Muscle of back (tissue), 11 donors: ENCODE data around the gene SLC12A8. TPM values are rescaled to one million over a fixed set of nuclear protein-coding genes. Genes with fewer than 3 reads are reported as not detected.
A peak's percentile ranks its signal among the peaks of the same experiment; 100 is the strongest.

Experiments
- DNase-seq, 3 donors: peaks; one replicate each; pipeline versions ENCODE4 v3.0.0 to v3.0.0-alpha.2; 2013
- polyA plus RNA-seq, 10 donors: library from polyadenylated mRNA; unstranded; fragments of 120-200 nt; gene quantifications; one replicate each; pipeline ENCODE4 v1.2.1, GENCODE V29; 2013; ENCODE audit not compliant: insufficient read length in 10 of 10

The SLC12A8 gene
- polyA plus RNA-seq, 10 donors = 0.38 to 1.4 (median 0.94) TPM

- peak in 2 of 3 donors; percentile 36 to 81 for DNase-seq
Observed at GRCh38 chr3:125055331-125055912, 157.1 kb downstream of the SLC12A8 start.

- peak; percentile 52 to 85 (median 57) for DNase-seq
Observed at GRCh38 chr3:125054449-125055329, 157.9 kb downstream of the SLC12A8 start.

DNA sequence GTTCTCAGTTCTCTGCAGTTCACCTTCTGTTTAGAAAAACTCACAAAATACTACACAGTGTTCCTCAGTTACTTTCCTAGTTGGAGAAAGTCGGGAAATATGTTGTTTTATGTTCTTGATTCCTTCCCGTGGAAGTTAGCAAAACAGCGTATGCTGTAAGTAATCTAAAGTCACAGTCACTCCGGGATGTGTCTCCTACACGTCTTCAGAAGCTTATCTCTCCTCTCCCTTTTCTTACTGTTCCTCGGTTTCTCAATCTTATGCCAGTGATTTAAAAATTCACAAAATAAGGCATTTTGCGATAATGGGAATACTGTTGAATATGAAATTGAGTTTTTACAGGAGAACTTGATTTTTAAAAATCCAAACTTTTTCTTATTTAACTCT, 158.5 kb downstream of the SLC12A8 start:
- no peak for DNase-seq

GRCh38 chr3:125053304-125053699, 159.2 kb downstream of the SLC12A8 start:
- no peak for DNase-seq

DNA sequence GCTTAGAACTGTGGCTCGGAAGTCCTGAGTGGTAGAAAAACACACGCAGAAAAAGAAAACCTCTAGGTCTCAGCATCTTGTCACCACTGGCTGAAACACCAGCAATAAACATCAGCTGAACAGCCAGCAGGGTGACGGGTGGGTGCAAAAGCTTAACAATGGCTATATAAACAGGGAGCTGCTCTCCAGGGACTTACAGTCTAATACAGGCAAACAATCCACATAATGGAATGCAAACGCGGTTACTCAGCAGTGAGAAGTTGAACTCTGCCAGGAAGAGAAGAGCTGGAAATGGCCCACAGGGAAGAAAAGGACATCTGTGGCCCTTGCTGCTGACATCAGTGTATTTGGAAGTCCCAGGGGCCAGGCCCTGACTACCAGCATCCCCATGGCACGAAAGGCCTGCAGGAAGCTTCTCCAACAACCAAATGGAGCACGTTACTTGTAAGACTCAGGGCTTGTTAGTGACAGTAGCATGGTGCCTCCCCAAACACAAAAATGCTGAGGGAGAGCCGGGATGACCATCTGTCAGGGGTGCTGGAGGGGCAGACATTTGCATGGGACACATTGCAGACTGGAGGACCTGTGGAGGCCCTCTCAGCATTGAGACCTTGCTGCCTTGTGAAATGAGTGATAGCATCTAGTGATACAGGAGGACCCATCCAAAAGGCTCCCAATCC, 159.8 kb downstream of the SLC12A8 start:
- peak in 2 of 3 donors; percentile 68 to 85 for DNase-seq

DNA sequence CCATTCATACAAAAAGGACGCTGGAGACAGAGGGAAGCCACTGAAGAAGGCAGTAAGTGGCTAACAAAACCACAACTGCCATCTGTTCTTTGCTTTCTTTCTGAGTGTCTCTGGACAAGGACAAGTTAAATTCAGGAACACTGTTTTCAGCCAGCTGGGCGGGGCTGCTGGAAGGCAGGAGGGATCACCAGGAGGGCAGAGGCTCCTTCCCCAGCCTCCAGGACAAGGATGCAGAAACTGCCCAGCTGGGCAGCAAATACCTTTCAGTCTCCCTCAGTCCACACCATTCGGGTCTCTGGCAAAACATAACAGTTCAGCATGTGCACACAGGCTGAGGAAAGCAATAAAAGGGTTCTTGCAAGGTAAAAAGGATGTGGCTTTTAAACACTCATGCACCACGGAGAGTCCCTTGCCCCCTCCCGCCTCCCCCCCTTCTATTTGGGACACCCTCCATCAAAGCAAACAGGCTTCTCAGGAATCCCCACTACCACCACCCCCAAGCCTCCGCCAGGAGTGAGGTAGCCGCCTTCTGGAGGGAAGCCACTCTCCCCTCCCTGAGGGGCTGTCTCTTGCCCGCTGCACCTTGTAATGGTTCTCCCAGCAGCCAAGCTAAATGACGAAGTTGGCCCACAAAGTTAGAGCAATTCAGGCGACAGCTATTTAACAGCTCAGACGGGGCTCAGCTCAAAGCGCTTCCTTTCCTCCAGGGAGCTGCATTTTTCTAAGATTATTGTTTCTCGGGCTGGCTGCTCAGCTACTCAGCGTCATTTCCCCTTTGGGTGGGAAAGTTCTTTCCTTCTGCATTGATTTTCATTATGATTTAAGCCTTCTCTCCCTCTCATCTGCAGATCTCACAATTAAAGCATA, 160.6 kb downstream of the SLC12A8 start:
- DNase-seq = peak; percentile 77 to 93 (median 83)

- no peak for DNase-seq
Observed at GRCh38 chr3:125051205-125051604, 161.3 kb downstream of the SLC12A8 start.

DNA sequence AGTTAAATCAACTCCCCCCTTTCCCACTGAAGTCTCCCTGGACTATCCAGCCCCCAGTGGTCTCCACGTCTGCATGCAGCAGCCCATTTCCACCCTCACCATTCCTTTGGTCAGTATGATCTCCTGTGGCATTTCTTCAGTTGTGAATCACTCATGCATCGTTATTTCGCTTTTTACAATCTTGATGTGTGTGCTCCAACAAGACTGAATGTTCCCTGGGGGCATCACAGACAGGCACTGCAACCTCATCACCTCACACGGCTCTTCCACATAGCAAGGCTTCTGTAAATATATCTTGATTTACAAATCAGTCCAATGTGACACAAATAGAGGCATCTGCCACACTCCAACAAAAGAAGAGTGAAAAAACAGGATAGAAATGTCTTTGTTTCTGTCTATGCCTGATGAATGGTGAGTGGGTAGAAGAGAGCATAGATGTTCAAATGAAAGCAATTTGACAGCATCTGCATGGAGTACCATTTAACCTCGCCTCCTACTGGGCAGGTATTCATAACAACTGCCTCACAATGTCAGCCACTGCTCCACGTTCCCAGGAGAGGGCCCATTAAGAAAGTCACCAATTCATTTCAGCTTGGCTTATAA, 162.0 kb downstream of the SLC12A8 start:
- DNase-seq = no peak

- no peak for DNase-seq
Observed at GRCh38 chr3:125048282-125048681, 164.3 kb downstream of the SLC12A8 start.

GRCh38 chr3:125045965-125046364, 166.6 kb downstream of the SLC12A8 start:
- peak in 1 of 3 donors; percentile 72 for DNase-seq

DNA sequence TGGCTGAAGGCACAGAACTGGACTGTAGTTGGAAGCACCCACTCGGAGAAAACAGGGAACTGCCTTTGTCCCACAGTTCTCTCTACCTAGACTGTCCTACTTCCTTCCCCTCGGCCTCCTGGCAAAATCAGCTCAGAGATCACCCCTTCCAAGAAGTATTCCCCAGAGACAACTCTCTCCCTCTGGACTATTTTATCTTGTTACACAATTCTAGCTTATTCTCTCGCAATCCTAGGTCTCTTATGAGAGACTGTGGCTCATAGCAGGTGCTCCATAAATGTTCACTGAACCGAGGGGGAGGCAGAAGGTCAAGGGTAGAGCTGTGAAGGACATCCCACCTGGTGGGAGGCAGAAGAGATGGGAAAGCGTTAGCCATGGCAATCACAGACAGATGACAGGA, 167.4 kb downstream of the SLC12A8 start:
- no peak for DNase-seq

- DNase-seq = peak in 2 of 3 donors; percentile 41 to 69
Observed at GRCh38 chr3:125043599-125044151, 168.9 kb downstream of the SLC12A8 start.

DNA sequence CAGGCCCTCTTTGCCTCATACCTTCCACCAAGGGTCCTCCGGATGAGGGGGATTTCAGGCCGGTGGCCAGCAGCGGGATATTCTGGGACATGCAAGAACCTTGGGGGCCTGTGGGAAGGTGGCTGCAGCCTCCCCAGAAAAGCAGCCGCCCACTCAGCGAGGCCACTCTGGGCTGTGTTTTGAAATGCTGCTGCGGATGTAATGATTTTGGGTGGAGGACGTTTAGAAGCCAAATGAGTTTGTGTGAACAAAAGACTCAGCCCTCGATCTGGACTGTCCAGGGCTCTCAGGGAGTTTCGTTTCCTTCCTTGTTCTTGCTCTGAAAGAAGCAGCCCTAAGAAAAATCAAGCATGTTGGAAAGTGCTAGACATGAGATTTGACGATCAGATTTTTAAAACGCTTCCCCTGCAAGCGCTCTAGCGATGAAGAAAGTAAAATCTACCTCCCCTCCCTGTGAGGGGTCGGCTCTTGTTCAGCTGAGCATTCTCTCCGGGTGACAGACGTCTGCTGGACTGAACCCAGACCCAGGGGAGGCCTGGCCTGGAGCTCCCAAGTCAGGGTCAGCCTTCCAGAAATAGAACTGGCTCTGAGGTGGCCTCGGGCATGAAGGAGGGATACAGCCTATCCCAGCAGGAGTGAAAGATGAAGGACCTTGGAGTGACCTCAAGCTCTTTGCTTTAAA, 169.7 kb downstream of the SLC12A8 start:
- peak; percentile 49 to 88 (median 75) for DNase-seq

GRCh38 chr3:125039131-125040100, 173.1 kb downstream of the SLC12A8 start:
- DNase-seq = peak; percentile 41 to 76 (median 43)

DNA sequence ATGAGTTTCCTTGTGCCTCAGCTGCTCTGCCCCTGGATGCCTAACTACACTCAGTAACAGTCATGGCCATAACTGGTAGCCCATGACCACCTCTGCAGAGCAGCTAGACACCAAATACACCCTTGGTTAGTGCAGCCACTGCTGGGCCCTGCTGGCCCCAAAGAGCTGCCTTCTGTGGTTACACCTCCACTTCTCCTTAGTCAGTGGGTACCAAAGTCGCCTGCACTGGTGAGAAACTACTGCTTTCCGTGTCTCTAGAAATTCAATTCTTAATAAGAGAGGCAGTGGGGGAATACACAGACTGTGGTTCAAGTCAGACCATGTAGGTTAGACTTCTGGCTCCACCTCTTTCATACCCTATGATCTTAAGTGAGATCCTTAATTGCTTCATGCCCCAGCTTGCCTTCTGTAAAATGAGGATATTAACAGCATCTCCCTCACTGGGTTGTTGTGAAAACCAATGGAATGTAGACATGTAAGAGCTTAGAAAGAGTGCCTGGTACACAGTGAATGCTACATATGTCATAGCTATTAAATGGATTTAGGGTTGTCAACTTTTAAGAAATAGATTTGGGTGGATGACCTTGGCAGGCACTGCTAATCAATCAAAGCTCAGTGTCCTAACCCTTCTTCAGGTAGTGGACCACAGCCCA, 174.9 kb downstream of the SLC12A8 start:
- no peak for DNase-seq

GRCh38 chr3:125035217-125035616, 177.3 kb downstream of the SLC12A8 start:
- no peak for DNase-seq

- no peak for DNase-seq
Observed at GRCh38 chr3:125033616-125034015, 178.9 kb downstream of the SLC12A8 start.

- peak in 1 of 3 donors; percentile 57 for DNase-seq
Observed at GRCh38 chr3:125033135-125033534, 179.4 kb downstream of the SLC12A8 start.
